K562 (cell line): Measurements from ENCODE around the gene SART3. TPM values are rescaled to one million over a fixed set of nuclear protein-coding genes. Genes with fewer than 3 reads are reported as not detected.

Source experiments
- ATAC-seq: fragments of 200-7000 bp; cut with Tn5 transposase; 3 replicates; pipeline ENCODE4 v1.9.1; 2020; ENCODE audit warnings: moderate library complexity
- BruUV-seq: library from RNA; stranded (reverse); fragments of 400-500 nt; replicated peaks from 2 replicates; lab custom pipeline; 2021; lab: Mats Ljungman, UMichigan
- CTCF ChIA-PET: fragments of 300-600 bp; formaldehyde crosslinking; extraction: SDS; loops from one replicate; lab custom pipeline; 2021; ENCODE audit warnings: low intra/inter-chr PET ratio; lab: Yijun Ruan, JAX
- POLR2A ChIA-PET: fragments of 300-600, 350-650 bp; sonication (Branson Sonifier 250); formaldehyde crosslinking; extraction: SDS; loops from one replicate; lab custom pipeline; 2021; ENCODE audit warnings: antibody characterized with exemption, inconsistent platforms; lab: Yijun Ruan, JAX
- DNase-seq, 4 experiments: peaks; one replicate each; pipeline versions ENCODE4 v3.0.0 to v3.0.0-alpha.2; 2011 to 2018; ENCODE audit warnings: low spot score in 3 of 4, mixed read lengths in 3 of 4; ENCODE audit errors: extremely low read depth in 1 of 4
- FAIRE-seq: peaks from 2 replicates; lab custom pipeline; 2011; peaks lifted over from hg19 to GRCh38; lab: Jason Lieb, UNC
- H2AFZ ChIP-seq: 2 replicates; pipeline ENCODE4 v1.6.0; 2011; ENCODE audit warnings: low read depth, low read length, control low read depth, inconsistent platforms
- H3K27ac ChIP-seq: fragments of 200-600 bp; 3 replicates; pipeline ENCODE4 v1.8.0; 2011; ENCODE audit warnings: low read depth, mild to moderate bottlenecking, control low read depth, inconsistent platforms, low read length, moderate library complexity, mixed read lengths; ENCODE audit errors: extremely low read depth
- H3K27me3 ChIP-seq, 2 experiments: fragments of 300-600 bp in 1 of 2; 2 replicates in 1 of 2; 3 replicates in 1 of 2; pipeline versions ENCODE4 v1.6.0 to v1.8.0; 2011; ENCODE audit warnings: inconsistent platforms in 2 of 2, low read length in 2 of 2, mild to moderate bottlenecking in 1 of 2, mixed read lengths in 1 of 2, moderate library complexity in 1 of 2; ENCODE audit not compliant: control insufficient read depth in 2 of 2, insufficient read depth in 2 of 2
- H3K36me3 ChIP-seq: fragments of 300-600 bp; 3 replicates; pipeline ENCODE4 v1.8.0; 2011; ENCODE audit warnings: mild to moderate bottlenecking, low read length, inconsistent platforms; ENCODE audit not compliant: control insufficient read depth, insufficient read depth
- H3K4me1 ChIP-seq, 2 experiments: fragments of 200-600 bp in 1 of 2; replicated peaks in 1 of 2; 2 replicates in 1 of 2; 3 replicates in 1 of 2; pipeline versions ENCODE4 v1.5.1 to v1.8.0; 2011; ENCODE audit warnings: inconsistent platforms in 2 of 2, low read length in 2 of 2, mild to moderate bottlenecking in 1 of 2, mixed read lengths in 1 of 2, moderate library complexity in 1 of 2; ENCODE audit not compliant: control insufficient read depth in 2 of 2, insufficient read depth in 2 of 2
- H3K4me2 ChIP-seq: 2 replicates; pipeline ENCODE4 v1.6.1; 2011; ENCODE audit warnings: low read length, control low read depth, inconsistent platforms, mixed read lengths; ENCODE audit not compliant: insufficient read depth
- H3K4me3 ChIP-seq: fragments of 200-600 bp; sonication (generic), shearing (Covaris generic); 2 replicates; pipeline ENCODE4 v1.5.1; 2016; ENCODE audit warnings: control low read depth, inconsistent platforms
- H3K79me2 ChIP-seq: fragments of 200-600 bp; 3 replicates; pipeline ENCODE4 v1.8.0; 2011; ENCODE audit warnings: low read length, inconsistent platforms; ENCODE audit not compliant: control insufficient read depth, insufficient read depth
- H3K9ac ChIP-seq, 2 experiments: 2 replicates each; pipeline versions ENCODE4 v1.6.0 to v1.6.1; 2011; ENCODE audit warnings: low read depth in 2 of 2, low read length in 2 of 2, control low read depth in 1 of 2, inconsistent platforms in 1 of 2, mild to moderate bottlenecking in 1 of 2, mixed read lengths in 1 of 2; ENCODE audit not compliant: insufficient read depth in 1 of 2
- H3K9me1 ChIP-seq: one replicate; pipeline ENCODE4 v1.6.0; 2011; ENCODE audit warnings: inconsistent platforms, mild to moderate bottlenecking, low read length, moderate library complexity; ENCODE audit not compliant: control insufficient read depth, insufficient read depth
- H3K9me3 ChIP-seq: replicated peaks from 2 replicates; pipeline ENCODE4 v1.5.1; 2011; ENCODE audit warnings: low read depth, low read length, inconsistent platforms; ENCODE audit not compliant: control insufficient read depth, insufficient read depth
- H4K20me1 ChIP-seq: replicated peaks from 2 replicates; pipeline ENCODE4 v1.6.1; 2011; ENCODE audit warnings: low read length, inconsistent platforms, mixed read lengths; ENCODE audit not compliant: control insufficient read depth, insufficient read depth
- ARID2 ChIP-seq: fragments of 450-650 bp; IDR thresholded peaks from 2 replicates; pipeline ENCODE4 v1.6.1; 2017; ENCODE audit warnings: antibody characterized with exemption, mild to moderate bottlenecking
- ATF3 ChIP-seq, 2 experiments: fragments of 450-650 bp in 1 of 2; sonication (generic) in 1 of 2; formaldehyde crosslinking in 1 of 2; IDR thresholded peaks in 1 of 2; conservative IDR thresholded peaks in 1 of 2; 2 replicates each; pipeline versions ENCODE4 v1.6.1 to v1.8.1; 2016 to 2023; ENCODE audit warnings: mild to moderate bottlenecking in 2 of 2, moderate library complexity in 2 of 2, inconsistent platforms in 1 of 2, missing genetic modification reagents in 1 of 2
- CEBPZ ChIP-seq: fragments of 150-350 bp; IDR thresholded peaks from 2 replicates; pipeline ENCODE4 v1.6.1; 2014; ENCODE audit warnings: low read depth, mild to moderate bottlenecking, low read length, borderline replicate concordance
- CTBP1 ChIP-seq: fragments of 450-650 bp; IDR thresholded peaks from 2 replicates; pipeline ENCODE4 v1.6.1; 2016; ENCODE audit warnings: borderline replicate concordance
- DPF2 ChIP-seq: fragments of 450-650 bp; IDR thresholded peaks from 2 replicates; pipeline ENCODE4 v1.6.1; 2016
- EWSR1 ChIP-seq: fragments of 450-650 bp; IDR thresholded peaks from 2 replicates; pipeline ENCODE4 v1.6.1; 2018; ENCODE audit warnings: borderline replicate concordance, mild to moderate bottlenecking, low read depth, moderate library complexity; ENCODE audit not compliant: partially characterized antibody
- GABPB2 ChIP-seq: fragments of 250-450 bp; sonication (Bioruptor Pico); conservative IDR thresholded peaks from 2 replicates; pipeline ENCODE4 v1.5.1; 2021; ENCODE audit warnings: mild to moderate bottlenecking
- HEY1 ChIP-seq: fragments of 250-450 bp; sonication (Bioruptor Pico); IDR thresholded peaks from 2 replicates; pipeline ENCODE4 v1.5.0; 2020; ENCODE audit warnings: mild to moderate bottlenecking, moderate library complexity, borderline replicate concordance
- KLF16 ChIP-seq: IDR thresholded peaks from 2 replicates; pipeline ENCODE4 v1.6.1; 2016; ENCODE audit warnings: antibody characterized with exemption
- MAFF ChIP-seq: IDR thresholded peaks from 2 replicates; pipeline ENCODE4 v1.6.1; 2012; ENCODE audit warnings: low read length, improper control_type of control experiment
- NFE2 ChIP-seq: IDR thresholded peaks from 2 replicates; pipeline ENCODE4 v1.6.1; 2014; ENCODE audit warnings: antibody characterized with exemption, low read depth
- NFE2L1 ChIP-seq: fragments of 450-650 bp; IDR thresholded peaks from 2 replicates; pipeline ENCODE4 v1.6.1; 2016; ENCODE audit warnings: missing genetic modification characterization, low read depth, mild to moderate bottlenecking, missing compliant biosample characterization, moderate library complexity, borderline replicate concordance
- PHB ChIP-seq: fragments of 250-450 bp; sonication (Bioruptor Pico); IDR thresholded peaks from 2 replicates; pipeline ENCODE4 v1.5.0; 2021
- PHB2 ChIP-seq: fragments of 450-650 bp; IDR thresholded peaks from 2 replicates; pipeline ENCODE4 v1.6.1; 2017; ENCODE audit warnings: low read depth
- PHF21A ChIP-seq: fragments of 450-650 bp; IDR thresholded peaks from 2 replicates; pipeline ENCODE4 v1.6.1; 2017; ENCODE audit warnings: low read depth, borderline replicate concordance
- RFX1 ChIP-seq: fragments of 450-650 bp; IDR thresholded peaks from 2 replicates; pipeline ENCODE4 v1.6.1; 2016; ENCODE audit warnings: mild to moderate bottlenecking, moderate library complexity
- SMARCA4 ChIP-seq: fragments of 450-650 bp; IDR thresholded peaks from 2 replicates; pipeline ENCODE4 v1.6.1; 2016
- TRIM24 ChIP-seq, 2 experiments: fragments of 450-650 bp; IDR thresholded peaks; 2 replicates each; pipeline ENCODE4 v1.6.1; 2016
- ZBTB7A ChIP-seq: IDR thresholded peaks from 2 replicates; pipeline ENCODE4 v1.6.1; 2011; ENCODE audit warnings: low read depth, mild to moderate bottlenecking, low read length, moderate library complexity, borderline replicate concordance; ENCODE audit not compliant: control insufficient read depth
- ZC3H8 ChIP-seq: fragments of 450-650 bp; IDR thresholded peaks from 2 replicates; pipeline ENCODE4 v1.6.1; 2017
- ZEB2 ChIP-seq: fragments of 450-650 bp; IDR thresholded peaks from 2 replicates; pipeline ENCODE4 v1.6.1; 2016
- ZKSCAN1 ChIP-seq: fragments of 150-350 bp; IDR thresholded peaks from 2 replicates; pipeline ENCODE4 v1.6.1; 2016; ENCODE audit warnings: low read depth, low read length
- WGBS: fragments of 100-300 bp; shearing (Covaris generic); methylation state at CpG from one replicate; pipeline ENCODE4 v1.1.6; 2016; ENCODE audit warnings: low coverage, mixed read lengths; ENCODE audit not compliant: insufficient coverage; ENCODE audit errors: missing lambda C conversion rate; 5-methylcytosine and 5-hydroxymethylcytosine counted together
- in situ Hi-C: fragments of 300-500 bp; cut with MboI; formaldehyde crosslinking; loops from 4 replicates; pipeline ENCODE4 v1.15.0; 2018; ENCODE audit warnings: inconsistent platforms, mixed read lengths
- intact Hi-C: fragments of 100-400 bp; cut with micrococcal nuclease; formaldehyde crosslinking; loops from 2 replicates; pipeline ENCODE4 v1.14.2; 2022
- polyA plus RNA-seq, 8 experiments: library from polyadenylated mRNA; depleted of rRNA in 4 of 8; stranded (reverse) in 5 of 8; unstranded in 3 of 8; fragments of >200 nt; fragmentation: Nextera tagmentation in 2 of 8; fragmentation: Illumina TruSeq in 1 of 8; extraction: Ambion mirVana in 2 of 8; extraction: Trizol in 1 of 8; gene quantifications; 2 replicates each; pipeline versions ENCODE4 v1.2.1 to v1.2.3, GENCODE V29; 2011 to 2014; ENCODE audit warnings: inconsistent platforms in 1 of 8, missing spikeins in 1 of 8
- total RNA-seq, 7 experiments: library from RNA; depleted of rRNA in 6 of 7; stranded (reverse); fragments of >200 nt in 6 of 7; fragmentation: Illumina TruSeq in 2 of 7; extraction: Trizol in 2 of 7; gene quantifications; 2 replicates each; pipeline versions ENCODE4 v1.2.1 to v1.2.3, GENCODE V29; 2011 to 2021; ENCODE audit warnings: low replicate concordance in 1 of 7

Gene SART3
- total and polyA plus RNA-seq, 9 of the 15 experiments (the other 6 are each of a cell fraction or from before 2014, with no cell fraction given), result 8.9 to 167 (median 56.7) TPM

DNA sequence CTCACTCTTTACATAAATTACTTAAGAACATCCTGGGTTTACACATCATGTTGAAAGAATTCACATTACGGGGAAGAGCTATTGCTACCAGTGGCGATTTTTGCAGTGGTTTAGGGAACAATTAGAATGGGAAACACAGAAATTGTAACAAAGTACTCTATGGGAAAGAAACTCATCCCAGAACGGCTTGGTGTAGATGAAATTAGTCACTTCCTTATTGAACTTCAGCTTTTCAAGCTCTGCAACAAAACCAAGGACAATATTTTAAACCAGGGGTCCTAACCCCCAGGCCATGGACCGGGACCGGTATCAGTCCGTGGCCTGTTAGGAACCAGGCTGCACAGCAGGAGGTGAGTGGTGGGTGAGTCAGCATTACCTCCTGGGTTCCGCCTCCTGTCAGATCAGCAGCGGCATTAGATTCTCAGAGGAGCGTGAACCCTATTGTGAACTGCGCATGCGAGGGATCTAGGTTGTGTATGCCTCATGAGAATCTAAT lies 78.2 kb downstream of the SART3 start:
- WGBS, result 2% methylated on average over 11 of the region's 11 CpGs
- no peak overlapping the region for H3K4me3 ChIP-seq
- ATAC-seq (peak; percentile 84), FAIRE-seq (peak; percentile 96), DNase-seq (peak; percentile 33 to 82 (median 42))
- peaks cover 13 to 38% of the 10 kb centered on the region in 2 experiments; a peak in 4 of 5 replicates for H3K4me1 ChIP-seq
- no TSS peak for BruUV-seq
- H3K9me1 ChIP-seq, result no peaks in the 10 kb centered on the region
- peak overlapping the region; percentile 32; the same call in 1 of the 2 replicates for H3K4me2 ChIP-seq
- H2AFZ ChIP-seq, result peak overlapping the region; percentile 72
- no peaks in the 10 kb centered on the region for H4K20me1 ChIP-seq
- no peaks in the 10 kb centered on the region for H3K79me2 ChIP-seq
- in situ Hi-C loops (no loop called here), intact Hi-C loops (no loop called here)
- H3K9ac ChIP-seq, result no peak overlapping the region
- ChIA-PET POLR2A (interaction anchor here (1.1 kb wide), 1 partner anchor 14 kb away, joined by 3 read pairs; no protein-coding TSS in a partner anchor), CTCF (no interaction called here)
- no peaks in the 10 kb centered on the region for H3K36me3 ChIP-seq
- H3K27ac ChIP-seq, result peak overlapping the region; percentile 22; the same call in 2 of the 3 replicates
- H3K27me3 ChIP-seq, result no peaks in the 10 kb centered on the region
- peaks cover 5% of the 10 kb centered on the region; the same call in 1 of the 2 replicates for H3K9me3 ChIP-seq
- TF ChIP-seq CEBPZ (no peak), ZEB2 (peak; percentile 60; the same call in 1 of the 2 replicates), PHB2 (no peak), MAFF (peak; percentile 83), RFX1 (no peak), NFE2 (peak; percentile 99), PHF21A (no peak), TRIM24 (IDR thresholded peaks at IDR 0.05) (0 out of 4 replicates have a peak, but pooled peaks of 1 of the 2 experiments have one; percentile 21), HEY1 (CRISPR knock-in tag) (no peak), KLF16 (no peak), ATF3 (IDR thresholded peaks at IDR 0.05) (peak; percentile 73), ATF3 (CRISPR knock-in tag; conservative IDR thresholded peaks at IDR 0.05) (no peak), CTBP1 (peak; percentile 34; the same call in 1 of the 2 replicates), DPF2 (peak; percentile 92), SMARCA4 (peak; percentile 86), NFE2L1 (tag) (peak; percentile 72), GABPB2 (no peak), ZBTB7A (peak; percentile 35; the same call in 1 of the 2 replicates), EWSR1 (no peak), ZKSCAN1 (no peak), ZC3H8 (no peak), ARID2 (no peak), PHB (CRISPR knock-in tag) (no peak)
